HG03045 (cell line): ENCODE measurements around the gene GGN.

Experiments
- ATAC-seq: cut with Tn5 transposase; IDR thresholded peaks from one replicate; pipeline ENCODE4 v1.9.1; 2021; ENCODE audit warnings: mild to moderate bottlenecking, moderate library complexity; ENCODE audit not compliant: unreplicated experiment

Gene GGN

DNA sequence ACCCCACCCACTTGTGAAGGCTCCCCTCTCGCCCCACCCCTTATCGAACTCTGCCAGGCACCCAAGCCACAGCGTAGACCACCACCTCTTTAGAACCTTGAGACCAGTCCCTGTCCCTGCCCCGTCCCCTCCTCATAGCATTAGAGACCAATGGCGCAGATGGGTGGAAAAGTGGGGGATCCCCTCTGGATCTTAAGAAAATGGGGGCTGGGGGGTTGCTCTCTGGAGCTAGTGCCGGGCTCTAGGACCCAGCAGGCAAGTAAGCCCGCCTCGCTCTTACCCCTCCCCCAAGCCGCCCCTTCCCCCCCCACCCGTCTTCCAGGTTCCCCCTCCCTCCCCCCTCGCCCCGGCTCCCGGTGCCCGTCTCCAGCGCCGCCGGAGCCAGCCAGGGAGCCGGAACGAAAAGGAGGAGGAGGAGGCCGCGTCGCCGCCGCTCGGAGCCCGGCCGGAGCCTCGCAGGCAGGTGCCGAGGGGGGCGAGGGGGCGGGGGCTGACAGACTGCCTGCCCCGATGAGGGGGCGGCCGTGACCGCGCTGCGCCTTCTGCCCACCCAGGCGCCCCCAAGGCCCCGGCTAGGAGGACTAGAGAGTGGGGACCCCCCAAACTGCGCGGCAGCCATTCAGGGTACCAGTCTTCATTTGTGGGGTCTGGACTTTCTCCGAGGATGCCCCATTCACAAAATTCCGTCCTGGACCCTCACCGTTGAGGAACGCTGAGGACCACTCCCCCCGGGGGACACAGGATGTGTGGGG is 691 bp upstream of the GGN start, which contains the start of gene SPRED3:
Gene SPRED3 (plus strand): TSS at position 349 of the 752 bp plus-strand sequence. CDS start 1,606 bp downstream, outside the sequence.
- no peak for ATAC-seq

DNA sequence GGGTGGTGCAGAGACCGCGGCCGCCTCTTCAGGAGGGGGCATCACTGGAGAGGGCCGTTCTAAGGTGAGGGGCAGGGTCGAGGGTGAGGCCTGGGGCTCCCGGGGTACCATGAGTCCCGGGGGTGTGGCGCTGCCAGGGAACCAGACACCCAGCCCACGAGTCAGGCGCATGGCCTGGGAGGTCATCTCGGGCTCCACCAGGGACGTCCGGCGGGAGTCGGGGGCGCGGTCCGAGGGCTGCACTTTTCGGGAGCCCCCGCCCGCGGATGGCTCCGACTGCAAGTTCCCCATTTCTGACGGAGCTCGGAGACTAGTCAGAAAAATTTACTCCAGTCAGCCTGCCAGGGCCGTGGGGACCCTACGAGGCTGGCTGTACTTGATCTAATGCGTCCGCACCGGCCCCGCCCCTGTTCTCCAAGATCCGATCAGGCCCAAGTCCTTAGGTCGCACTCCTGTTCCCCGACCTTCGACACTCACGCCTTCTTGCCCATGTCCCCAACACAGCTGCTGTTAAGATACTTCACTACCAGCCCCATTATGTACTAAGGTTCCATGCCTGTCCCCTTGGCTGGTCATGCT is 774 bp downstream of the GGN start:
- ATAC-seq = no peak

DNA sequence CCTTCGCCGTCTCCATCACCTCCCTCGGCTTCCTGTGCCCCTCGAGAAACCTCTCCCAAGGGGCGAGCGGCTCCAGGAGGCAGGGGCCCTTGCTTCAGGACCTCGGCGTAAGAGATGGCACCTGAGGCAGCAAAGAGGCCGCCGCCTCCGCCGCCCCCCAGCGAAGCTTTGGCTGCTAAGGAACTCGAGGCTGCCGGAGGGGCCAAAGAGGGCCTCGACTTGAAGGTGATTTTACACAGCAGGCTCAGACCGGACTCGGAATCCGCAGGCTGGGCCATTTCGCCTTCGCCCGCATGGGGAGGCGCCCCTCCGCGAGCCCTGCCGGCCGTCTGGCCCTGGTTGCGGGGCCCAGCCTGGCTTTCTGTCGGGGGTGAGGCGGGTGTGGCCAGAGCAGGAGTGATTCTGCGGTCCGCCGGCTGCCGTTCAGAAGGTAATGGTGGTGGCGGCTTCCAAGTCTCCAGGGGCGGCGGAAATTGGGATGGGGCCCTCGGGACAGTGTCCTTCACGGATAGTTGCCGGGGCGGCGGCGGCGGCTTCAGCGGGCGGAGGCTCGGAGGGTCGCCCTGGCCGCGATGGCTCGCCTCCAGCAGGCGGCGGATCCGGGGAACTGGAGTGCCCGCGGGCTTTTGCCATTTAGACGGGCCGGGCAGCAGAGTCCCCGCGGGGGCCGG is 1.4 kb downstream of the GGN start:
- ATAC-seq = no peak

DNA sequence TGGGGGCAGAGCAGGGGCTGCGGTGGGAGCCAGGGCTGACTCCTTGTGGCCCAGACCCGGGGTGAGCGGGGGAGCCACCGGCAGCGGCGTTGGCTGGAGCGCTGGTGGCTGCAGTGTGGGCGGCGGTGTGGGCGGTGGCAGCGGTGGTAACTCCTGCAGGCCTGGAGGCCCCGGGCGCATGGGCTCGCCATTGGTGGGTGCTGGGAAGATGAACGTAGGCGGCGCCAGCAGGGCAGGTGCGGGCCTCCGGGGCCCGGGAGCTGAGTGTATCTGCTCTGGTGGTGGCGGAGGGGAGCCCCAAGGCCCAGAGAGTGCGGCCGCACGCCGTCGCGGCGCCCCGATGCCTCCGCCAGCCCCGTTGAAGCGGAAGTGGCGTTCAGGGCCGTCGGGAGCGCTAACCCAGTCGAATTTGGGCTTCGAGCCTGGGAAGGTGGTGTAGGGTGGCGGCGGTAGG is 2.0 kb downstream of the GGN start:
- no peak for ATAC-seq

DNA sequence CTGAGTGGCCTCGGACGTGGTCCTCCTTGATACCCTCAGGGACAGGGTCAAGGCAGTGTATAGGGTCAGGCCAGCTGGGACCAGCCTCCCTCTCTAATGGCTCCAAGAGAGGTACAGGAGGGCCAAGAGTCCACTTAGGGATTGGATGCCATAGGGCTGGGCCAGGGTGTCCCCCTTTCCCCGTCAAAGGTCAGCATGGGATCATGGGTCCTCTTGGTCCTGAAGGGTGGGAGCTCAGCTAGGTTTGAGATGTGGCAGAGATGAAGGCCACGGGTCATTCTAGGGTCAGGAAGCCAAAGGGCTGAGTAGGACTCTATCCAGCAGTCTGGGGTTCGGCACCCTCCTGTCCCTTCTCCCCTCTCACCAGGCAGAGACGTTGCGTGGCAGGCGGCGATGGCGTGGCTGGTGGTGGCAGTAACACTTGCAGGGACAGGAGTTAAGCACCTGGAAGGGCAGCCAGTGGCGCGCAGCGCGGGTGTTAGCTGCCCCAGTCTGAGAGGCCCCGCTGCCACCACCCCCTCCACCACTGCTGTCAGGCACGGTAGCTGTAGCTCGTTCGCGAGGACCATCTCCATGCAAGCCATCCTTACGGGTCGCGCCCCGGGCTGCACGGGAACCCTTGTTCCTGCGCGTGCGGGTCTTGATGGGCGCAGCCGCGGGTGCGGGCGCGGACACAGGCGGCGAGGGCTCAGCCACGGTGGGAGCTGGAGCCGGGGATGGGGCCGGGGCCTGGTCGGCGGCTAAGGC is 2.6 kb downstream of the GGN start:
- no peak for ATAC-seq

DNA sequence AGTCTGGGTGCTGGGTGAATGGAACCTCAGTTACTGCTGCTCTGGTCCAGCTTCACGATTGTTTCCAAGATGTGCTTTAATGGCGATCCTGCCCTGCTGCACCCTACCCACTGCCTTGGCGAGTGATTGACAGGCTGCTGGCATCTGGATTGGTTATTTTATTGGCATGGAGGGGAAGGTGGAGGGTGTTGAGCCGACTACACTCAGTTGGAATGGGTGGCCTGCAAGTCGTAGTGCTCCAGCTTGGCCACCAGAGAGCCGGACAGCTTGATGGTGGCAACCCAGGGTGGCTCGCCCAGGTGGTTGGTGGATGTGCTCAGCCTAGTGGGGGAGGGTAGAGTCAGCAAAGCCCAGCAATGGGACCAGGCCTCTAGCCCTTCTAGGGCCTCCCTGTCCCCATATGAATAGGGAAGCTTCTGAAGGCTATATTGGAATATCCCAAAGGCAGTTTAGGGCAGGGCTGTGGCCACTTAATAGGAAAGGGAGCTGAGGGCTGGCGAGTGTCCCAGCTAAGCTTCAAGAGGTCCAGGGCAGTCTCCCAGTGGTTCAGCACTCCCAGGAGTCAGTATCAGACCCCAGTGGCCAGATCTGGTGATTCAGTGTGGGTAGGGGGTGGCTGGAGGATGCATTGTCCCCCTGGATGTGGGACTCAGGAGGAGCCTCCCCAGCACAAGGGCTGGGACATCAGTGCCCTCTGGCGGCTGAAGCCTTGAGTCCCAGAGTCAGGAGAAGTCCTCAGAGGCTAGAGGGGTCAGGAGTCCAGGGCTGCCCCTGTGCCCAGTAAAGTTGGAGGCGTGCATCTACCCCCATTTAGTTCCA is 3.4 kb downstream of the GGN start:
- no peak for ATAC-seq

DNA sequence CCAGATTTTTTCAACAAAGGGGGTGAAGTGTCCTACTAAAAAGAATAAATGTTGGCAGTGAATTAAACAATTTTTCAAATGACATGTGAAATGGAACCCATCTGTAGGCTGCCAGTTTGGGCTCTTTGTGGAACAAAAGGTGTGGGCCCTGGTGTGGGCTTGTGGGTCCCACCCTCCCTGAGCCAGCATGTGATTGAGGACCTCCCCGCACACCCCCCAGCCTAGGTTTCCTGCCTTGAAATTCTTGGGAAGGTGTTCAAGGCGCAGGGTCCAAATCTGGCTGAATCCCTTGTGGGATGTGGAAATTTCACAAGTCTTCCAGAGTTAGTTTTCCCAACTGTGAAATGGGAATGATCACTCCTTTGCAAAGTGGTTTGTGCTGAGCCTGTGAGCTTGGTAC is 4.1 kb downstream of the GGN start:
- ATAC-seq = no peak

DNA sequence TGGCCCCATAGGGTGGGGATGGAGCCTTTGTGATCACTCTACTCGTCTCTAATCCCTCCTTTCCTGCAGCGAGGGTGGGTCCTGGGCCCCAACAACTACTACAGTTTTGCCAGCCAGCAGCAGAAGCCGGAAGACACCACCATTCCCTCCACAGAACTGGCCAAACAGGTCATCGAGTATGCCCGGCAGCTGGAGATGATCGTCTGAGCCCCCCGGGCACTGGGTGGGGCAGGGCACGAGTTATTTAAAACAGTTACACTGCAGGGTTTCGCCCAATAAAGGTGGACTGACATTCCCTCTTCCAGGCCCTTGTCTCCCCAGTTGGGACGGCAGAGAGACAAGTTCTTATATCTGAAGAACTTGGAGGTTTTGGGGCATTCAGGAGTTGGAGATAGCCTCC is 4.7 kb downstream of the GGN start:
- ATAC-seq = no peak

DNA sequence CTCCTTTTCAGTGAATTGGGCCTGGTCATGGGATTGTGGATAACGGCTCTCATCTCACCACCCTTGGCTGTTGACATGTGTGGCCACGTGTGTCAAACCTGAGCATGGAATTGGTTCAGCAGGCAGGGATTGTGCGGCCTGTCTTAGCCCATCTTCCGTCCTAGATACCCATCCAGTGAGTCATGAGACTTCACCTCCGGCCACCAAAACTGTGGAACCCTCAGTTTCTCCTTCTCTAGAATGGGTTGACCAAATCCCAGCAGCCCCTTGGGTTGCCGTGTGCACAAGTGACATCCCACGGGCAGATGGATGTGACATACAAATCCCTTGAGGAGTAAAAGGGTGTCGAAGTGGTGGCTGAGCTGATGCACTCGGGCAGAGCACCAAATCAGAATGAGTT is 6.7 kb downstream of the GGN start:
- ATAC-seq = no peak

DNA sequence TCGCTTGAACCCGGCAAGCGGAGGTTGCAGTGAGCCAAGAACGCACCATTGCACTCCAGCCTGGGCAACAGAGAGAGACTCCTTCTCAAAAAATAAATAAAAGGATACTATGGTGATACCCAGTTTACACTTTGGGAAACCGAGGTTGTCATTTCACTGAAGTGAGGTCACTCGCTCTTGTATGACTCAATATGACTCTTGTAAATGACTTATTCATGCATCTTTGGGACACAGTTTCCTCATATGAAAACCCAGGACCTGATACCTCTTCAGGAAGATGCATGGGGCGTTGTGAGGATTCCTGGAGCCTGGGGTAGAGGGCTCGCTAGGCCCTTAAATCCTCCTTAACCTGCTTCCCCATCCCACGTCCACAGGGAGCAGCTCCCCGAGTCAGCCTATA is 9.0 kb downstream of the GGN start:
- ATAC-seq = no peak

DNA sequence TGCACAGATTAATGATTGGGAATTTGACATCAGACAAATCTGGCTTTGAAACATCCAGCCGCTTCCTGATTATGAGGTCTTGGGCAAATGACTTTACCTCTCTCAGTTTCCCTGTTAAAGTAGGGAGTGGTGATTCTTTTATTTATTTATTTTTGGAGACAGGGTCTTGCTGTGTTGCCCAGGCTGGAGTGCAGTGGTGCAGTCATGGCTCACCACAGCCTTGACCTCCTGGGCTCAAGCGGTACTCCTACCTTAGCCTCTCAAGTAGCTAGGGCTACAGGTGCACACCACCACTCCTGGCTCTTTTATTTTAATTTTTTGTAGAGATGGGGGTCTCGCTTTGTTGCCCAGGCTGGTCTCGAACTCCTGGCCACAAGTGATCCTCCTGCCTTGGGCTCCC is 10.8 kb downstream of the GGN start:
- no peak for ATAC-seq

DNA sequence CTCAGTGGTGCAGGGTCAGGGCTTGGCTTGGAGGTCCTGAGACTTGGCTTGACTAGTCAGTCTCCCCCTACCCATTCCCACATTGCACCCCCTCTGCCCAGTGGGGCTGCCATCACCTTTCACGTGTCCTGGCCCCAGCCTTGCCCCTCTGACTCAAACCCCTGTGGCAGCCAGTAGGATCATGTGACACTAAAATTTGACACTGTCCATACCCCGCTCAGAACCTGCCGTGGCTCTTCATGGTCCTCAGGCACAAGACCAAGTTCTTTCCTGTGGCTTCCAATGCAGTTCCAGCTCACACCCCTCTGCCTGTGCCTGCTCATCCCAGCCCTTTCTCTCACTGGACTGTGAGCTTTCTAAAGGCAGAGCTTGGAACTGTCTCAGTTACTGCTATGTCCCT is 11.3 kb downstream of the GGN start:
- ATAC-seq = no peak

DNA sequence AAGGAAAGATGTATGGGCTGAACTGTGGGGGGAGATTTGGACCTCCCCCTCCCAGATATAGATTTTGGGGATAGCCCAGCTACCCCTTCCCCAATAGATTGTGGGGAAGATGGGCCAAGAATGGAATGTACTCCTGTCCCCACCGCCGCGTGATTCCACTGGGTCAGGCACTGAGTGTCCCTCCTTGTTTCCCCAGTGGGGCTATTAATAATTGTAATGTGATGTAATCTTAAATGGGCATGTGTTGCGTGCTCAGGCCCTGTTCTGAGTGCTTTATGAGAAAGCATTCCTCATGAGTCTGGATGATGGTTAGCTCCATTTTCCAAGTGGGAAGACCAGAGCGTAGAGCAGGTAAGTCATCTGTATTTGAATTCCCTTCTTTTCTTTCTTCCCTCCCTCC is 12.1 kb downstream of the GGN start:
- ATAC-seq = no peak

DNA sequence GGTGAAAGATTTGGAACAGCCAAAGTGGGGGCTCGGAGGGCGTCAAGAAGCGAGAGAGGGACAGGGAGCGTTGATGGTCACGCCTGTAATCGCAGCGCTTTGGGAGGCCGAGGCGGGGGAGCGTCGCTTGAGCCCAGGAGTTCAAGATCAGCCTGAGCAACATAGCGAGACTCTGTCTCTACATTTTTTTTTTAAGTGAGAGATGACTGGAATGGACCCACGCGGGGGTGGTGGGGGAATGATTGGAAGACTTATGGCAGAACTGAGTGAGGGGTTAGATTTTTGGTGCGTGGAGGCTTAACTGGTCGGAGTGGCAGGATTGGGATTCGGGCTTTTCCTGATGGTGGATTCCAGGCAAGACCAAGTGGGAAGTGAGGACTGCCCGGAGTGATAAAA is 12.7 kb downstream of the GGN start:
- no peak for ATAC-seq

DNA sequence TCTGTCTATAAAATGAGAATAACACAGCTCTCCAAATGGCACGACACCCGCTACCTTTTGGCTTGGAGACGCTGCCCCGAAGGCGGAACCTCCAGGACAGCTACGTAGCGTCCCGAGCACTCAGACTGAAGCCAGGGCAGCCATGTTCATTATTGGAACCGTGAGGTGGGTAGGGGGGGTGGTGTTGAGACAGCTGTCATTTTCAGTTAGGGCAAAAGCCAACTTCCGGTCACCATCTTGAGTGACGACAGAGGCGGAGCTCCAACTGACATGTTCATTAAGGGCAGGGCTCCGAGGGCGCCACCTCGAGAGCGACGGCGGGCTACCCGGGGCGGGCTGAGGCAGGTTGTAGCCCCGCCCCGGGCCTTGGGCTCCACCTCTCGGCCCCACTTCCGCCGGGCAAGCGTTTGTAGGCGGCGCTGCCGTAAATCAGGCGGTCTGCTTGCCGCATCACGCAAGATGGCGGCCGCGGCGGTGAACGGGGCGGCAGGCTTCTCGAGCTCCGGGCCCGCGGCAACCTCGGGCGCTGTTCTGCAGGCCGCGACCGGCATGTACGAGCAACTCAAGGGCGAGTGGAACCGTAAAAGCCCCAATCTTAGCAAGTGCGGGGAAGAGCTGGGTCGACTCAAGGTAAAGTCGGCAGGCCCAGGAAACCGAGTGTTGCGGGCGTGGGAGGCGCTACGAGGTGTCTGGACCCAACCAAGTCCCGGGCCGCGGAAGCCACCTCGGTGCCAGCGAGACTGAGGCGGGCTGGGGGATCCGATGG is 13.3 kb downstream of the GGN start, which contains the start of gene PSMD8:
Gene PSMD8 (plus strand): TSS at position 240 of the 766 bp plus-strand sequence. CDS start 31 bp downstream, at position 271.
- peak; percentile 93 for ATAC-seq

DNA sequence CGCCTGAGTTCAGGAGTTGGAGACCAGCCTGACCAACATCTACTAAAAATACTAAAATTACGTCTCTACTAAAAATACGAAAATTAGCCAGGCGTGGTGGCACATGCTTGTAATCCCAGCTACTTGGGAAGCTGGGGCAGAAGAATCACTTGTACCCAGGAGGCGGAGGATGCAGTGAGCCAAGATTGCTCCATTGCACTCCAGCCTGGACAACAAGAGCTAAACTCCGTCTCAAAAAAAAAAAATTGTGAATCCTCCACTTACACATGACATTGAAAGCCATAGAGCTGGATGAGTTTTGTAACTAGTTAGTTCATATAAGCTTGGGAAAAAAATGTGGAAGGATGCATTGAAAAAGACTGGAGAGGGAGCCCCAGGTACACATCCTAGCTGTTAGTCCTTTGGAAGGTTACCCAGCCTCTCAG is 13.9 kb downstream of the GGN start:
- ATAC-seq = no peak

DNA sequence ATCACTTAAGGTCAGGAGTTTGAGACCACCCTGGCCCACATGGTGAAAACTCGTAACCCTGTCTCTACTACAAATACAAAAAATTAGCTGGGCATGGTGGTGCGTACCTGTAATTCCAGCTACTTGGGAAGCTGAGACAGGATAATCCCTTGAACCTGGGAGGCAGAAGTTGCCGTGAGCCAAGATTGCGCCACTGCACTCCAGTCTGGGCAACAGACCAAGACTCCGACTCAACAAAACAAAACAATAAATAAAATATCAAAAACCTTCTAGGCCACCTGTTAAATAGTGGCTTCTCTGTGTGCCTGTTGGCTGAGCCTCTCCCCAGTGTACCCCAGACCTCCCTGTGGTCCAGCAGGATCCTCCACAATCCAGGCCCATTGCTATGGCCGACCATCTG is 16.8 kb downstream of the GGN start:
- ATAC-seq = no peak

DNA sequence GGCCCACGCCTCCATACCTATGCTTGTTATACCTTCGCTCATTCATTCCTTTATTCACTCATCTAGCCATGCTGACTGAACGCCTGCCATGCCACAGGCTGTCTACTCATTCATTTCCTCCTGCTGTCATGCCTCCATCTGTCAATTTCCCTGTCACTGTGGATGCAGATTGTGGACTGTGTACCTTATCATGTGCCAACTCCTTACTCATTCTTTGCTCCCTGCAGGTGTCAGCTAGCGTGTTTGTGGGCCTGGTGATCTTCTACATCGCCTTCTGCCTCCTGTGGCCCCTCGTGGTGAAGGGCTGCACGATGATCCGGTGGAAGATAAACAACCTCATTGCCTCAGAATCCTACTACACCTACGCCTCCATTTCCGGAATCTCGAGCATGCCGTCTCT is 17.5 kb downstream of the GGN start:
- ATAC-seq = no peak

DNA sequence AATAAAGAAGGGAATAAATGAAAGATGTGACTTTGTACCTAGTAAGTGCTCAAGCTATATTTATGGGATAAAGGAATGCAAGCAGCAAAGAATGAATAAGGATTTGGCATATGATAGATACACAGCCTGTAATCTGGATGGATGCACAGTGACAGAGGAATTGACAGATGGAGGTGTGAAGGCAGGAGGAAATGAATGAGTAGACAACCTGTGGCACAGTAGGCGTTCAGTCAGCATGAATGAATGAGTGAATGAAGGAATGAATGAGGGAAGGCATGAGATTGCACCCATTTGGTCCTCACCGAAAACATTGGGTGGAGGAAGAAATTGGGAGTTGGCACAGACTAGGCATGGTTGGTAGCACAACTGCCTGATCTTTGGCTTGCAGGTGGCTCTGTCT is 18.2 kb downstream of the GGN start:
- ATAC-seq = no peak

DNA sequence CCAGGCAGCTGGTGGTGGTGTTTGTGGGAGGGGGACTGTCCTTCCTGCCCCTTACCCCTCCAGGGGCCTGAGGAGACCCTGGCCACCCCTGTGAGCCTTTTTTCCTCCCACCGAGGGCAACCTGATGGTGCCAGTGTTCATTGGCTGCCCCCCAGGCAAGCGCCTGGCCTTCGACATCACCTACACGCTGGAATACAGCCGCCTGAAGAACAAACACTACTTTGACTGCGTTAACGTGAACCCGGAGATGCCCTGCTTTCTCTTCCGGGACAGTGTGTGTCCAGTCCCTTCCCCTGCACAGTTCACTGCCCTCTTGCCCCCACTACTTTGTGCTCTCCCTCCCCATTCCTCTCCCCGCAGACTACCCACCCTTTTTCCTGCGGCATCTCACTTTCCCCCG is 20.8 kb downstream of the GGN start:
- ATAC-seq = no peak
